Lung microvascular endothelial cell (primary cell): Measurements from ENCODE around the gene RHBDD1. TPM values are rescaled to one million over a fixed set of nuclear protein-coding genes. Genes with fewer than 3 reads are reported as not detected.
A peak's percentile ranks its signal among the peaks of the same experiment; 100 is the strongest.

Experiments used
- DNase-seq, 2 donors: peaks; one replicate each; pipeline versions ENCODE4 v3.0.0 to v3.0.0-alpha.2; 2010; ENCODE audit warnings: low read depth in 2 of 2
- total RNA-seq: library from RNA; depleted of rRNA; stranded (reverse); fragments of >200 nt; gene quantifications from 2 replicates; pipeline ENCODE4 v1.2.1, GENCODE V29; 2014

Gene RHBDD1
- total RNA-seq, 1 donor from 2014 or later = 13.7 TPM

- DNase-seq = no peak
Observed at GRCh38 chr2:226845386-226846116, 9.7 kb downstream of the RHBDD1 start.

GRCh38 chr2:226847090-226847489 is 11.2 kb downstream of the RHBDD1 start:
- no peak for DNase-seq

GRCh38 chr2:226847511-226847910 is 11.7 kb downstream of the RHBDD1 start:
- no peak for DNase-seq

- no peak for DNase-seq
Observed at GRCh38 chr2:226849349-226849748, 13.5 kb downstream of the RHBDD1 start.

GRCh38 chr2:226850024-226850423 is 14.2 kb downstream of the RHBDD1 start:
- DNase-seq = no peak

GRCh38 chr2:226855787-226856186 is 19.9 kb downstream of the RHBDD1 start:
- DNase-seq = no peak

GRCh38 chr2:226860087-226860486 is 24.2 kb downstream of the RHBDD1 start:
- no peak for DNase-seq

- no peak for DNase-seq
Observed at GRCh38 chr2:226862623-226863022, 26.8 kb downstream of the RHBDD1 start.

- DNase-seq = no peak
Observed at GRCh38 chr2:226865273-226865672, 29.4 kb downstream of the RHBDD1 start.

- DNase-seq = no peak
Observed at GRCh38 chr2:226865710-226866109, 29.9 kb downstream of the RHBDD1 start.

- DNase-seq = no peak
Observed at GRCh38 chr2:226868331-226869162, 32.7 kb downstream of the RHBDD1 start.

- peak in 1 of 2 donors; percentile 3 for DNase-seq
Observed at GRCh38 chr2:226869371-226869770, 33.5 kb downstream of the RHBDD1 start.

- no peak for DNase-seq
Observed at GRCh38 chr2:226873051-226873620, 37.3 kb downstream of the RHBDD1 start.

GRCh38 chr2:226873826-226874225 is 38.0 kb downstream of the RHBDD1 start:
- no peak for DNase-seq

GRCh38 chr2:226874749-226875148 is 38.9 kb downstream of the RHBDD1 start:
- DNase-seq = no peak

GRCh38 chr2:226875438-226876225 is 39.8 kb downstream of the RHBDD1 start:
- DNase-seq = no peak

GRCh38 chr2:226877491-226877890 is 41.6 kb downstream of the RHBDD1 start:
- no peak for DNase-seq

GRCh38 chr2:226881287-226881686 is 45.4 kb downstream of the RHBDD1 start:
- DNase-seq = no peak

- no peak for DNase-seq
Observed at GRCh38 chr2:226882606-226883005, 46.8 kb downstream of the RHBDD1 start.

- DNase-seq = no peak
Observed at GRCh38 chr2:226883296-226883795, 47.5 kb downstream of the RHBDD1 start.

GRCh38 chr2:226884166-226884565 is 48.3 kb downstream of the RHBDD1 start:
- DNase-seq = no peak
